Measurements from ENCODE around the gene F5. TPM values are rescaled to one million over a fixed set of nuclear protein-coding genes. Genes with fewer than 3 reads are reported as not detected.

F5 gene
- total RNA-seq, 3 donors from 2014 or later: 69.1 to 151 (median 149) TPM

DNA sequence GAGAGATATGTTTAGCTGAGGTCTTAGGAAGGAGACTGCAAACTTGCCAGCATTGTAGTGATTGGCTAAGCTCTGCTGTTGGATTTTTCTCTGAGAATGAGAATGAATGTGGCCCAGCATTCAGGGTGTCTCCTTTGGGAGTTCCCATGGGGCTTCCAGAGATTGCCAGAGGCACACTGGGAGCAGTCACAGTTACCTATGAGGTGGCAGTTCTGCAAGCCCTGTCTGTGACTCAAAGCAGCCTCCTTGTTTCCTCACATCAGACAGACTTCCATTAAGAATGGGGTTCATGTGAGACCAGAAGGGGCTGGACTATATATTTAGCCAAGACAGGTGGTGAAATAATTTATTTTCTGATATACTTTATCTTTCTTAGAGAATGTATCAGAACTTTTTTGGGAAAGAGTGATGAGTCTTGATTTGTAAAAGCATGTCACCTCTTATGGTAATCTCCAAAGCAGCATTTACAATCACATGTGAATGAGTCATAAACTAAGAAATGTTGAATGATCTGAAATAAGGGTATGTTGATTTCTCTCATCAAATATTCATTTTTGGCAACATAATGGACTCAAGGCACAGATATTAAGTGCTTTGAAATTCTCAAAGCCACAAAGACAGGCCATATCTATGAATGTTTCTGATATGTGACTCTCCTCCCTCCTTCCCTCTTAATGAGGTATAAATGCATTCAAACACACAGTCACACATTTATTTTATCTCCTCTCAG lies 91.1 kb downstream of the F5 start:
- Mint-ChIP-seq H3K9me3 (peaks cover 5% of the 10 kb centered on the region), H3K36me3 (ENCODE audit: insufficient read depth) (no peaks in the 10 kb centered on the region), H3K4me1 (ENCODE audit: low read depth) (peaks cover 15% of the 10 kb centered on the region), H3K27me3 (ENCODE audit: low read depth) (peaks cover 5% of the 10 kb centered on the region), H3K4me3 (no peak overlapping the region)
- no peak for DNase-seq
- no peak for ATAC-seq

DNA sequence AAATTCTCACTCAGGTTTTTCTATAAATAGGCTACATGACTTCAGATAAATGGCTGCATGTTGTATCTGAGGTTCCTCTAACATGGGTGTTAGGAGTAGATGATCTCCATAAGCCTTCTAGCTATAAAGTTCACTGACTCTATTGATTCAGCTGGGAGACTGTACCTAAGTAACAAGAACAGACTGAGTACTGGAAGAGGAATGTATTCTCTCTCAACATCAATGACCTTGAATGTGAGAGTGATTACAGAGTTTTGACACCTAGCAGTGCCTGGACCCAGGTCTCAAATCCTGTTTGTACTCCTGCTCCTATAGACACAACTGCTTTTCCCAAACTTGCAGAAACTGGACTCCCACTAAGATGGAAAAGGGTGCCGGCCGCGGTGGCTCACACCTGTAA lies 91.9 kb downstream of the F5 start:
- peaks cover 5% of the 10 kb centered on the region for H3K9me3 Mint-ChIP-seq
- H3K27me3 Mint-ChIP-seq (ENCODE audit: low read depth): peaks cover 5% of the 10 kb centered on the region
- H3K4me1 Mint-ChIP-seq (ENCODE audit: low read depth): peaks cover 16% of the 10 kb centered on the region
- no peak for ATAC-seq
- DNase-seq: no peak
- H3K36me3 Mint-ChIP-seq (ENCODE audit: insufficient read depth): no peaks in the 10 kb centered on the region
- no peak overlapping the region for H3K4me3 Mint-ChIP-seq

DNA sequence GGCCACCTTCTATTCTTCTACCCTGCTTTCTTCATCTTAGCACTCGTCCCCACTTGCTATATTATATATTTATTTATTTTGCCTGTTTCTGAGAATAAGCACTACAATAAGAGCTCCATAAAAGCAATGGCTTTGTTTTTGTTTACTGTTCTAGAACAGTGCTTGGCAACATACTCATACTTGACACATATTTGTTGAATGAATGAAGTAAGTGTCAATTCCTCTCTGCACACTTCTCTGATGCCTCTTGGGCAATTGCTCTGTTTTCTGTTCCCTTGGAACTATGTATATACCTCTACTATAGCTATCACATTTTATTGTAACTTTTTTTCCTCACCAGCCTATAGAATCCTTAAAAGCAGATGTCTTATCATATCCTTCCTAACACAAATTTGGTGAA lies 93.0 kb downstream of the F5 start:
- Mint-ChIP-seq H3K9me3 (peaks cover under 1% of the 10 kb centered on the region), H3K27me3 (ENCODE audit: low read depth) (peaks cover 5% of the 10 kb centered on the region), H3K4me3 (no peak overlapping the region), H3K4me1 (ENCODE audit: low read depth) (peaks cover 19% of the 10 kb centered on the region), H3K36me3 (ENCODE audit: insufficient read depth) (no peaks in the 10 kb centered on the region)
- ATAC-seq: no peak
- DNase-seq: no peak

DNA sequence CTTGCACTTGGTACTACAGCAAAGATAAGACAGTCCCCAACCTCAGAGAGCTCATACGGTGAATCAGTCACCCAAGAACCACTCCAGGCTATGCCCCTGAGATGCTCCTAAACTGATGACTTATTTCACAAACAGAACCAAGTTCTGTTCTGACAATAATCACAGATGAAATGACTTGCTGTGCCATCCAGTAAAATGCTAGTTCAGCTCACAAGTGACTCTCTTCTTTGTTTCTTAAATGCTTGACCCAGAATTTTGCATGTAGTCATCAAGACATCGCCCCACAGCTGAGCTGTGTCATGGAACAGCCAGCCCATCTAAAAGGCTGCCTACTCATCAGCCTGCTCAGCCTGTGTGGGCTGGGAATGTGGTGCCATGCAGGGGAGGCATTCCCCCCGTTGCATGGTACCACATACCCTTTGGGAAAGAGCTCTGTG lies 94.4 kb downstream of the F5 start:
- Mint-ChIP-seq H3K27me3 (ENCODE audit: low read depth) (peaks cover 5% of the 10 kb centered on the region), H3K4me3 (no peak overlapping the region), H3K36me3 (ENCODE audit: insufficient read depth) (no peaks in the 10 kb centered on the region), H3K9me3 (no peaks in the 10 kb centered on the region), H3K4me1 (ENCODE audit: low read depth) (peaks cover 27% of the 10 kb centered on the region)
- ATAC-seq (peak; percentile 92 to 93), DNase-seq (no peak)

DNA sequence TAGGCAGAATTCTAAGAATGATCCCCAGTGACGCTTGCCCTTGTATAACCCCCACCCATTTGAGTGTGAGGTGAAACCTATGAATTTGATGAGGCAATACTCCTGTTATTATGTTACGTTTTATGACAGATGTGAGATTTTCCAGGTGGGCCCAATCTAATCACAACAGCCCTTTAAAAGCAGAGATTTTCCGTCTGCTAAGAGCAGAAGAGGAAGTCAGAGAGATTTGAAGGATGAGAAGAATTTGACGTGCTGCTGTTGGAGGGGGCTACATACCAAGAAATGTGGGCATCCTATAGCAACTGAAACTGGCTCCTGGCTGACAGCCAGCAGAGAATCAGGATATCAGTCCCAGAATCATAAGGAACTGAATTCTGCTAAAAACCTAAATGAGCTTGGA lies 98.1 kb downstream of the F5 start:
- ATAC-seq (no peak), DNase-seq (no peak)
- no peaks in the 10 kb centered on the region for H3K9me3 Mint-ChIP-seq
- H3K4me1 Mint-ChIP-seq (ENCODE audit: low read depth): peaks cover 54% of the 10 kb centered on the region
- H3K4me3 Mint-ChIP-seq: no peak overlapping the region
- no peaks in the 10 kb centered on the region for H3K36me3 Mint-ChIP-seq (ENCODE audit: insufficient read depth)
- H3K27me3 Mint-ChIP-seq (ENCODE audit: low read depth): no peaks in the 10 kb centered on the region

DNA sequence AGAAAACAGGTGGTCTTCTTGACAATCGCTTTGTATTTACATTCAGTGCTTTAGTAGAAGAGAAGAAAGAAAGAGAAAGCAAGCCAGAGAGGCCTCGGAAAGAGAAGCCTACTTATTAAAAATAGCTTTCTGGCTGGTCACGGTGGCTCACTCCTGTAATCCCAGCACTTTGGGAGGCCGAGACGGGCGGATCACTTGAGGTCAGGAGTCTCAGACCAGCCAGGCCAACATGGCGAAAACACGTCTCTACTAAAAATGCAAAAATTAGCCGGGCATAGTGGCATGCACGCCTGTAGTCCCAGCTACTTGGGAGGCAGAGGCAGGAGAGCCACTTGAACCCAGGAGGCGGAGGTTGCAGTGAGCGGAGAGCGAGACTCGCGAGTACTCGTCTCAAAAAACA lies 98.7 kb downstream of the F5 start:
- H3K4me3 Mint-ChIP-seq: no peak overlapping the region
- DNase-seq: no peak

DNA sequence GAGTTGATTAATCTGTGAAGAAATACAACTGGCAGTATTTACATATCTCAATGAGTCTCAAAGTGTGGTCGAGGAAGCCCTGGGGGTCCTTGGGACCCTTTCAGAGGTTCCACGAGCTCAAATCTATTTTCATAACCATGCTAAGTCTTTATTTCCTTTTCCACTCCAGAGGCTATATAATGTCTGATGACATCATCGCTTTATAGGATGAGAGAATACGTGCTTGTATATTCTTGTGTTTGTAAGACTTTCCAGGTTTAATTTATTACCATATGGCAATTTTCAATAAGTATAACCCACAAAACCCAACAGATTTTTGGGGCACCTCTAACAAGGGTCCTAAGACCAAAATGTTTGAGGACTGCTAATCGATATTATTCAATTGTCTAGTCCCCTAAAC lies 99.1 kb downstream of the F5 start:
- peak overlapping the region; percentile 88 for H3K4me3 Mint-ChIP-seq
- no peak for DNase-seq
- no peaks in the 10 kb centered on the region for H3K36me3 Mint-ChIP-seq (ENCODE audit: insufficient read depth)
- peaks cover 48% of the 10 kb centered on the region for H3K4me1 Mint-ChIP-seq (ENCODE audit: low read depth)
- H3K27me3 Mint-ChIP-seq (ENCODE audit: low read depth): no peaks in the 10 kb centered on the region
- no peak for ATAC-seq
- H3K9me3 Mint-ChIP-seq: no peaks in the 10 kb centered on the region

More for the DNA sequence above, 98.7 kb downstream of the F5 start:
- no peaks in the 10 kb centered on the region for H3K9me3 Mint-ChIP-seq
- no peaks in the 10 kb centered on the region for H3K36me3 Mint-ChIP-seq (ENCODE audit: insufficient read depth)
- ATAC-seq: no peak
- no peaks in the 10 kb centered on the region for H3K27me3 Mint-ChIP-seq (ENCODE audit: low read depth)
- peaks cover 52% of the 10 kb centered on the region for H3K4me1 Mint-ChIP-seq (ENCODE audit: low read depth)

DNA sequence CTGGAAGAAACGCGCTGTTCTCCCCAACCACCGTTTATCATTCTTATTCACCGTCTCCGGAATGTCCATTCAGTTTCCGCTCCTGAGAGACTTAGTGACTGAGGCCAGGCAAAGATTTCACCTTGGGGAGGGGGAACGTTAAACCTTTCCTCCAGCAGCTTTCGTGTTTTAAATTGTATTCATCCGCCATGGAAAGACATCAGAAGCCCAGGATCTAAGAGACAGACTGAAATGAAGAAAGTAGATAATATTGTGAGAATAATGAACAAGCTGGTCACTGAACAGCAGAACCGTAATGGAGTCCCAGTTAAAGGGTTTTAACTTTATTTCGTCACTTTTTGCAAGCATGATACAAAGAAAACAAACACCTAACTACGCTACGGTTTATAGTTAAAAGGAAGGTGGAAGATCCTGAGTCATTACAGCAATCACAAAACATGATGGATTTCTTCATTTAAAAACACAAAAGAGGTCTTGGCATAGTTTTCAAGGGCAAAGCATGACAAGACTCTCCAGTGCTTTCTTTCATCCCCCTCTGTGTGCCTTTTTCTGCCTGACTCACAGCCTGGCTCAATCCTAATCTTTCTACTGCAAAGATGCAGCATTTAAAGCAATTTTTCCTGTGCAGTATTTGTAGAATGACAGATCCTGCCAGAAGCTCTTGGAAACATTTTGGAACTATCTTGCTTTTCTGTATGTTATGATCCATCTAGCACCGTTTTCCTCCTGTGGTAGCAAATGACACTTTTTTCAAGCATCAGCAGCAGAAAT lies 99.8 kb downstream of the F5 start:
- Mint-ChIP-seq H3K36me3 (ENCODE audit: insufficient read depth) (no peaks in the 10 kb centered on the region), H3K4me1 (ENCODE audit: low read depth) (peaks cover 43% of the 10 kb centered on the region), H3K4me3 (peak overlapping the region; percentile 88), H3K27me3 (ENCODE audit: low read depth) (no peaks in the 10 kb centered on the region), H3K9me3 (no peaks in the 10 kb centered on the region)
- no peak for ATAC-seq
- no peak for DNase-seq

DNA sequence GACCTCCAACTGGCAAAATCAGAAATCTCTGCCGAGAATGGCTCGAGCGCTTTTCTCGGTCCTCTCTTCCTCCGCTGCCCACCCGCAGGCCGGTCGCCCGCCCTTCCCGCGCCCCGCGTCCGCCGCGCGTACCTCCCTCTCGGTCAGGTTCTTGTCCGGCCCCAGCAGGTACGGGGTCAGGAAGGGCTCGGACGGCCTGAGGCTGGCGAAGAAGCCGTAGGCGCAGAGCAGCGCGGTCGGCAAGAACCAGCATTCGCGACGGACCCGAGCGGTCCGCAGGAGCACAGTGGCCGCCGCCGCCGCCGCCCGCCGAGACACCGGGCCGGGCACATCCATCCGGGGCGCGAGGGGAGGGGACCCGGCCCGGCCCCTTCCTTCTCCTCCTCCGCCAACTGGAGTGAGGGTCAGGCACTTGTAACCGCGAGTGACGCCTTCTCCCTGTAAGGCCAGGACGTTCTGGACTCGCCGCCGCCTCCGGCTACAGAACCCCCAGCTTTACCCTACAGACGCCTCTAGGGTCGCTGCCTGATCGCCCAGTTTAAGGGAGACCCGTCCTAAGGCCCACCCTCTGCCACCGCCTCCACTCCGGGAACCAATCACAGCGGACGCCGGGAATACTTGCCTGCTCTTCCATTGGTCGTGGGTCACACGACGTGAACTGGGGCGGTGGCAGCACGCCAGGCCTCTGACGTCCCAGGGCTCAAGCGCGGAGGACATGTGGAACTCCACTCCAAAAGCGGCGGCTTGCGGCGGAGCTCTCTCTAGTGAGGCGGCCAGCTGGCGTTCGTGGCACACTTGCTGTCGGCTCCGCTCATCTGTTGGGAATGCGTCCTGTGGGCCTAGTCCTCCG lies 100.6 kb downstream of the F5 start, which contains the start of gene SLC19A2:
TSS of gene SLC19A2 (minus strand) at position 514 of the 850 bp plus-strand sequence. CDS start at position 336, 178 bp downstream.
- Mint-ChIP-seq H3K4me1 (ENCODE audit: low read depth) (peaks cover 43% of the 10 kb centered on the region), H3K9me3 (no peaks in the 10 kb centered on the region)
- DNase-seq: peak; percentile 89

DNA sequence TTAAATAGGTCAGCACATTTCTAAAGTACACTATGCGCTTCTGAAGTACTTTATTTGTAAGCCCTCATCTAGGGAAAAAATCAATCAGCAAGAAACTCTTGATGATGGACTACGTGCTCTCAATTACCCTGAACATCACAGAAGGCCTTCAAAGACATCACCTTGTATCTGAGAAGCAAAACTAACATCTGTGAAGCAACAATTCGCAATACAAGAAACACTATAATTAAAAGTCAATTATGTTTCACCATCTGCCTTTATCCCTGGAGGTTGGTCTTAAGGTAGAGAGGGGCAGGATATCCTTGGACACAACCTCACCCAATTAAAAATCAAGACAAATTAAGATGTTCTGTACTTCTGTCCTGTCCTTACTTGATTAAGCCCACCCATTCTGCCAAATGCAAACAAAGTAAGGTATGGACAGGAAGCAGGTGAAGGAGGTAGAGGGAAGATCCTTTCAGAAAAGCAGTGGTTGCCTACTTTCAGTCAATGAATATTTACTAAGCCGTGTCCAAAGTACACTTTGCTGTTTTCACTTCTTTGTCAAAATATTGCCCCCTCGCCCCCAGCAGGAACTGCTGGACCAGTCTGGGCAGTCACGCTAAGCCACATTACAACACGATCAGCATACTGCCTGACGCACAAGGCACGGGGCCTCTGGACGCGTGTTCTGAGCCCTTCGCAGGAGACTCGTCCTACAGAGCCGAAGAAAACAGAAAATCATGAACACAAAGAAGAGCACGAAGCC lies 101.4 kb downstream of the F5 start:
- ATAC-seq (peak; percentile 35 to 38), DNase-seq (peak; percentile 19)
- Mint-ChIP-seq H3K4me1 (ENCODE audit: low read depth) (peaks cover 43% of the 10 kb centered on the region), H3K4me3 (peak overlapping the region; percentile 88), H3K36me3 (ENCODE audit: insufficient read depth) (no peaks in the 10 kb centered on the region), H3K27me3 (ENCODE audit: low read depth) (no peaks in the 10 kb centered on the region), H3K9me3 (no peaks in the 10 kb centered on the region)

More for the DNA sequence above, 100.6 kb downstream of the F5 start, which contains the start of gene SLC19A2:
- H3K27me3 Mint-ChIP-seq (ENCODE audit: low read depth): no peaks in the 10 kb centered on the region
- H3K4me3 Mint-ChIP-seq: peak within 1 kb of the TSS; percentile 88
- no peaks in the 10 kb centered on the region for H3K36me3 Mint-ChIP-seq (ENCODE audit: insufficient read depth)
- ATAC-seq: peak; percentile 99

DNA sequence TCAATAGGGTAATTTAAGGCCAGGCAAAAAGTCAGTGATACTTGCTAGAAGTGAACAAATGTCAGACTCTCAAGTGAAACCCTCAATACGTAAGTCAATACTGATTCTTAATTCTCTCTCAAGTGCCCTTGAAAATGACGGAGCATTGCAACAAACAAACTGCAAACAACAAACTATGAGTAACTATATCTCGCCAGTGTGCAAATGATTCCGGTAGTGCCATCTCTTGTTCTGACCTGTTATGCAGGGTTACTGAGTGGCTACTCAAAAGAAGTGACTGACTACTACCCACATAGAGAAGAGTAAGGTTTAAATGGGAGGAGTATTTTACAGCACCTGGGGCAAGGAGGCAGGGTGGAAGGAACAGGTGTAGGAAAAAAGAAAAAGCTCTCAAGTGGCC lies 102.2 kb downstream of the F5 start:
- ATAC-seq (no peak), DNase-seq (no peak)
- Mint-ChIP-seq H3K27me3 (ENCODE audit: low read depth) (no peaks in the 10 kb centered on the region), H3K4me3 (peak overlapping the region; percentile 88), H3K9me3 (no peaks in the 10 kb centered on the region), H3K4me1 (ENCODE audit: low read depth) (peaks cover 39% of the 10 kb centered on the region), H3K36me3 (ENCODE audit: insufficient read depth) (no peaks in the 10 kb centered on the region)

DNA sequence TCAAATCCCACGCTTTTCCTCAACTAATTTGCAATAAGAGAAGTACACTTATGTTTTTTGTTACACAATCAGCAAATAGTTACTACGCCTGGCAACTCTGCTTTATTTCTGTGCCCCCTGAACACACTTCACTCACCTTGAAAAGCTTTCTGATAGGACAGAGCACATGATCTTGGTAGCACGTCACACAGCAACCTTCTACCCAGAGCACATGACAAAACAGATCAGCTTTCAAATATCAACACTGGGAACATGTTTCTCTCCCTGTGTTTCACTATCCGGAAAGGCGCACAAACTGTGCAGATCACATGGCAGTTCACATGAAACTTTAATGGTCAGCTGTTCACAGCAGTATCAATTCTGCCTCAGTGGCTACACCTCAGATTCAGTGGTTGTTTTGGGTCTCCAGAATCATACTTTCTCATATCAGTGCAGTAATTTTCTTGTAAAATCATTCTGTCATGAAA lies 102.7 kb downstream of the F5 start:
- no peak for ATAC-seq
- H3K4me1 Mint-ChIP-seq (ENCODE audit: low read depth): peaks cover 38% of the 10 kb centered on the region
- DNase-seq: no peak
- no peaks in the 10 kb centered on the region for H3K9me3 Mint-ChIP-seq
- peak overlapping the region; percentile 88 for H3K4me3 Mint-ChIP-seq
- H3K36me3 Mint-ChIP-seq (ENCODE audit: insufficient read depth): no peaks in the 10 kb centered on the region
- H3K27me3 Mint-ChIP-seq (ENCODE audit: low read depth): no peaks in the 10 kb centered on the region

DNA sequence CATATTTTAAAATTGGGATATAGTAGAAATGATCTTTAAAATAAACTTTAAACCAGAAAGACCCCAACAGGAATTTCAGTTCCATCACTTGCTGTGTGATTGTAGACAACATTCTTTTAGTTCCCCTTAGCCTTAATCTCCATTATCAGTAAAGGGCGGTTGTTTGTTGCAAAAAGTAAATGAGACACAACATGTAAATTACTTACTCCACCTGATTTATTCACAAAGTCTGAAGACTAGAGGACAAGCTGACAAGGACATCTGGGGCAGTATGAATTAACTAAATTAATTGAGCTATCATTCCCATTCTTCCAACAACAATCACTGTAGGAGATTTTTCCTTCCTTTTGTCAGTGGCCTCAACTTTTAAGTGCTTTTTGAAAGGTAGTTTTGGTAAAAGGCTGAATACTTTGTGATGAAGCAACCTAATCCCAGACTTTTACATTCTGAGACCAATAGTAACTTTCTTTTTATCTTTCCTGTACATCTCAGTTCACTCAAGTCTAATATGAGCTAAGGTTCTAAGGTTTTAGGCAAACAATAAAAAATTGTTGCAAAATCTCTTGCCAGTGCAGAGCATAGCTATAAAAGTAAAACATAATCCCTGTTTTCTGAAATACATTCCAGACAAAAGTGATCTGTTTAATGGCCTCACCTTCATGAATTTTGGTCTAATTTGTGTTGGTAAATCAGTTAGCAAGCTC lies 106.8 kb downstream of the F5 start:
- H3K36me3 Mint-ChIP-seq (ENCODE audit: insufficient read depth): peaks cover 3% of the 10 kb centered on the region
- no peaks in the 10 kb centered on the region for H3K27me3 Mint-ChIP-seq (ENCODE audit: low read depth)
- ATAC-seq (no peak), DNase-seq (no peak)
- peaks cover 14% of the 10 kb centered on the region for H3K4me1 Mint-ChIP-seq (ENCODE audit: low read depth)
- H3K9me3 Mint-ChIP-seq: no peaks in the 10 kb centered on the region
- H3K4me3 Mint-ChIP-seq: no peak overlapping the region

Measured in activated T-cell treated with anti-CD3 and anti-CD28 coated beads, Interleukin-2, amount 50 U/mL, for 4 hours (primary cell).